ENCODE measurements around the gene SELENON.

The SELENON gene

DNA sequence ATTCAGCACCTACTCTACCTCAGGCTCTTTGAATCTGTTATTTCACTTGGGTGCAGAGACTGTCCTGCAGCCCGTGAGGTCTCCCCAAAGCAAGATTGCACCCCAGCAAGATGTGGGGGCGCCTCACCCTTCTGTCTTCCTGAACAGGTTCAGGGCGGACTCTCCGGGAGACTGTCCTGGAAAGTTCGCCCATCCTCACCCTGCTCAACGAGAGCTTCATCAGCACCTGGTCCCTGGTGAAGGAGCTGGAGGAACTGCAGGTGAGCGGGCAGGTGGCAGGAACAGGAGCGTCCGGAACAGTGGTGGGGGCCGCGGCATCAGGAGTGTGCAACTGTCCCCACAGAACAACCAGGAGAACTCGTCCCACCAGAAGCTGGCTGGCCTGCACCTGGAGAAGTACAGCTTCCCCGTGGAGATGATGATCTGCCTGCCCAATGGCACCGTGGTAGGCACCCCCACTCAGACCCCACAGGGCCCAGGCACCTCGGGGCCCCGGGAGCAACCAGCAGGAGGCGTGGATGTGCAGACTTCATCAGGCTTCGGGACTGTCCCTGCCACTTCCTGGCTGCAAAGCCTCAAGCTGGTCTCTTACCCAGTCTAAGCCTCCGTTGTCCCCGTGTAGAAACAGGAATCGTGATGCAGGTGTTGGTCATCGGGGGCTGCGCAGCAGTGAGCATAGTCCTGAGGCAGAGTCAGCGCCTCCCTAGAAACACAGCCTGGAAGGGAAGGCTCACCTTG, 13.9 kb downstream of the SELENON start:
- no peaks in the 10 kb centered on the region for H4K20me1 ChIP-seq (ENCODE audit: insufficient read depth)
- no peak overlapping the region for H3K9ac ChIP-seq
- H3K4me2 ChIP-seq = no peak overlapping the region
- H3K79me2 ChIP-seq (ENCODE audit: insufficient read depth, low read depth) = no peaks in the 10 kb centered on the region
- H2AFZ ChIP-seq (ENCODE audit: low read depth) = no peak overlapping the region
- TF ChIP-seq, protein P1, sequence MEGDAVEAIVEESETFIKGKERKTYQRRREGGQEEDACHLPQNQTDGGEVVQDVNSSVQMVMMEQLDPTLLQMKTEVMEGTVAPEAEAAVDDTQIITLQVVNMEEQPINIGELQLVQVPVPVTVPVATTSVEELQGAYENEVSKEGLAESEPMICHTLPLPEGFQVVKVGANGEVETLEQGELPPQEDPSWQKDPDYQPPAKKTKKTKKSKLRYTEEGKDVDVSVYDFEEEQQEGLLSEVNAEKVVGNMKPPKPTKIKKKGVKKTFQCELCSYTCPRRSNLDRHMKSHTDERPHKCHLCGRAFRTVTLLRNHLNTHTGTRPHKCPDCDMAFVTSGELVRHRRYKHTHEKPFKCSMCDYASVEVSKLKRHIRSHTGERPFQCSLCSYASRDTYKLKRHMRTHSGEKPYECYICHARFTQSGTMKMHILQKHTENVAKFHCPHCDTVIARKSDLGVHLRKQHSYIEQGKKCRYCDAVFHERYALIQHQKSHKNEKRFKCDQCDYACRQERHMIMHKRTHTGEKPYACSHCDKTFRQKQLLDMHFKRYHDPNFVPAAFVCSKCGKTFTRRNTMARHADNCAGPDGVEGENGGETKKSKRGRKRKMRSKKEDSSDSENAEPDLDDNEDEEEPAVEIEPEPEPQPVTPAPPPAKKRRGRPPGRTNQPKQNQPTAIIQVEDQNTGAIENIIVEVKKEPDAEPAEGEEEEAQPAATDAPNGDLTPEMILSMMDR (conservative IDR thresholded peaks at IDR 0.05; ENCODE audit: low read depth, low read length) = no peak
- H3K4me3 ChIP-seq (IDR thresholded peaks at IDR 0.05; ENCODE audit: insufficient read depth, low read depth, low read length) = no peak overlapping the region
- H3K27ac ChIP-seq = no peak overlapping the region
- no peaks in the 10 kb centered on the region for H3K27me3 ChIP-seq (ENCODE audit: insufficient read depth, low read depth)
- peaks cover 15% of the 10 kb centered on the region for H3K4me1 ChIP-seq (ENCODE audit: low read depth, poor library complexity, severe bottlenecking)
- no peaks in the 10 kb centered on the region for H3K36me3 ChIP-seq (ENCODE audit: insufficient read depth)

DNA sequence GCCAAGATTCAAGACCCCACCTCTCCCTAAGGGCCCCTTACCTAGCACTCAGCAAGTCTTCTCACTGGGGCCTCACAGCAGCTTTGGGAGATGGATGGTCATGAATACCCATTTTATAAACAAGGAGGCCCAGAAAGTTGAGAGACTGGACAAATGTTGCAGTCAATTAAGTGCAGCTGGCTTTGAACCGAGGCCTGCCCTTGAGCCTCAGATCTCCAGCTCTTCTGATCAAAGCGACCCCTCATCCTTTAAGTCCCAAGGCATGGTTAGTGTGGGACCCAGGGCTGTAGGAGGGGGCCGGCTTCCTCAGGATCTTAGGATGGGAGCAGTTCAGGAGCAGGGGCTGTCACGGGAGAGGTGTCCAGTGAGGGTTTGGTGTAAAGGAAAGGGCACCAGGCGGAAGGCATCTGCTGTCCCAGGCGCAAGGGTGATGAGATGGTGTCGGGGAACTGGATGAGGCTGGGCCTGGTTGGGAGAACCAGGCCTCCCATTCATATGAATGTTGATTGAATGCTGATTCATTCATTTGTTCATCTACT, 14.6 kb downstream of the SELENON start:
- Histone ChIP-seq H3K27me3 (ENCODE audit: insufficient read depth, low read depth) (no peaks in the 10 kb centered on the region), H3K27ac (no peak overlapping the region), H3K79me2 (ENCODE audit: insufficient read depth, low read depth) (no peaks in the 10 kb centered on the region), H3K4me1 (ENCODE audit: low read depth, poor library complexity, severe bottlenecking) (peaks cover 17% of the 10 kb centered on the region), H4K20me1 (ENCODE audit: insufficient read depth) (no peaks in the 10 kb centered on the region), H3K9ac (no peak overlapping the region), H3K4me3 (IDR thresholded peaks at IDR 0.05; ENCODE audit: insufficient read depth, low read depth, low read length) (no peak overlapping the region), H3K36me3 (ENCODE audit: insufficient read depth) (no peaks in the 10 kb centered on the region), H2AFZ (ENCODE audit: low read depth) (no peak overlapping the region), H3K4me2 (no peak overlapping the region)
- TF ChIP-seq, protein P1 (conservative IDR thresholded peaks at IDR 0.05; ENCODE audit: low read depth, low read length) = no peak

DNA sequence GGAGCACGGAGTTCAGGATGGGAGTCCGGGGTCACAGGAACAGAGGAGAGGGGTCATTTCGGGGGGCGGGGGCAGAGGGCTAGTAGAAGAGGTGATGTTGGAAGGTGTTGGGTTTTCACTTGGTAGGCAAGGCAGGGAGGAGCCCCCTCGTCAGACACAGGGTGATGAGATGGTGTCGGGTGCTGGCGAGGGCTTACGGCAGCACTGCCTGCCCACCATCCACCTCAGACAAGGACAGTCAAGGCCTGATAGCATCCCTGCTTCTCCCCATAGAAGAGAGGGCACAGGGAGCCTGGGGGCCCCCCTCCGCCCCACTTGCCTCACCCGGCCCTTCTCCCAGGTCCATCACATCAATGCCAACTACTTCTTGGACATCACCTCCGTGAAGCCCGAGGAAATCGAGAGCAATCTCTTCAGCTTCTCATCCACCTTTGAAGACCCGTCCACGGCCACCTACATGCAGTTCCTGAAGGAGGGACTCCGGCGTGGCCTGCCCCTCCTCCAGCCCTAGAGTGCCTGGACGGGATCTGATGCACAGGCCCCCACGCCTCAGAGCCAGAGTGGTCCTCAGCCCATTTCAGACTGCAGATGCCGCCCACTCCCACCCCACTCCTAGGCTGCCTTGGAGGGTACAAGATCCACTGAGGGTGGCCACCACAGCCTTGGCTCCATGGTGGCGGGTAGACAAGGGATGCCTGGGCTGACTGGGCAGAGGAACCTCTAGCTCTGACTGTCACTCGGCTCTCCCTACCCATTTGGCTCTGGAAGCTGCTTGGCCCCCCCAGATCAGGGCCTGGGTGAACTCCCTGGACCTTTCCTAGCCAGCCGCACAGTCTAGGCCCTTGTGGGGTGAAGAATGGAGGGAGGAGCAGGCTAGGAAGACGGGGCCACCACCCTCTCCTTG, 15.5 kb downstream of the SELENON start:
- H3K27ac ChIP-seq = no peak overlapping the region
- no peaks in the 10 kb centered on the region for H3K36me3 ChIP-seq (ENCODE audit: insufficient read depth)
- TF ChIP-seq, protein P1 (conservative IDR thresholded peaks at IDR 0.05; ENCODE audit: low read depth, low read length) = no peak
- H4K20me1 ChIP-seq (ENCODE audit: insufficient read depth) = no peaks in the 10 kb centered on the region
- no peaks in the 10 kb centered on the region for H3K27me3 ChIP-seq (ENCODE audit: insufficient read depth, low read depth)
- no peak overlapping the region for H3K9ac ChIP-seq
- H3K4me3 ChIP-seq (IDR thresholded peaks at IDR 0.05; ENCODE audit: insufficient read depth, low read depth, low read length) = no peak overlapping the region
- H3K4me2 ChIP-seq = no peak overlapping the region
- H3K79me2 ChIP-seq (ENCODE audit: insufficient read depth, low read depth) = no peaks in the 10 kb centered on the region
- H2AFZ ChIP-seq (ENCODE audit: low read depth) = no peak overlapping the region
- peaks cover 16% of the 10 kb centered on the region for H3K4me1 ChIP-seq (ENCODE audit: low read depth, poor library complexity, severe bottlenecking)

DNA sequence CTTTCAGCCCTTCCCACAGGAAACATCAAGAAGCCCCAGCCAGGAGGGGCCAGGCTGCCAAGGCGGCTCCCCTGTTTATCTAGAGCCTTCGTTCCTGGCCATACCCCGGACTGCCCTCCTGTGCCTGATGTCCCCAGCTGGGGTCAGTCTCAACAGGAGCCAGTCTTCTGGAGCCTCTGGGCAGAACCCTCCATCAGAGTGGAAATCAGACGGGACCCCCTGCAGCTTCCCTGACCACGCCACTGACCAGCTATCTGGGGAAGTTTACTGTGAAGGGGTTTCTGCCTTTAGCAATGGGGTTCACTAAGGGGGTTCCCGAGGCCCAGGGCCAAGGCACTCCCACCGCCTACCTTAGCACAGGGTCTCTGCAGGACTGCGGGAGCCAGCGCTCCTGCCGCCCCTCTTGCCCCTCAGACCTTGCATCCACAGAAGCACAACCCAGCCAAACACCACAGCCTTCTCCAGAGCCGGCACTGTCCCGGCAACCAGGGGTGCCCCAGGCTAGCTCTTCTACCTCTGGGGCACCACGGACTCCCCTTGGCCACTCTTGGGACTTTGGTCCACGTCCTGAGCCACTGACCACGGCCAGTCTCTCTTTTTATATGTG, 16.2 kb downstream of the SELENON start:
- Histone ChIP-seq H2AFZ (ENCODE audit: low read depth) (no peak overlapping the region), H3K4me1 (ENCODE audit: low read depth, poor library complexity, severe bottlenecking) (peaks cover 11% of the 10 kb centered on the region), H3K27me3 (ENCODE audit: insufficient read depth, low read depth) (no peaks in the 10 kb centered on the region), H3K9ac (no peak overlapping the region), H3K36me3 (ENCODE audit: insufficient read depth) (no peaks in the 10 kb centered on the region), H3K27ac (no peak overlapping the region), H3K4me2 (no peak overlapping the region), H4K20me1 (ENCODE audit: insufficient read depth) (no peaks in the 10 kb centered on the region), H3K79me2 (ENCODE audit: insufficient read depth, low read depth) (no peaks in the 10 kb centered on the region), H3K4me3 (IDR thresholded peaks at IDR 0.05; ENCODE audit: insufficient read depth, low read depth, low read length) (no peak overlapping the region)
- TF ChIP-seq, protein P1 (conservative IDR thresholded peaks at IDR 0.05; ENCODE audit: low read depth, low read length) = no peak

All from KMS-11 (cell line).